ENCODE data around the gene LEPR.

The LEPR gene

DNA sequence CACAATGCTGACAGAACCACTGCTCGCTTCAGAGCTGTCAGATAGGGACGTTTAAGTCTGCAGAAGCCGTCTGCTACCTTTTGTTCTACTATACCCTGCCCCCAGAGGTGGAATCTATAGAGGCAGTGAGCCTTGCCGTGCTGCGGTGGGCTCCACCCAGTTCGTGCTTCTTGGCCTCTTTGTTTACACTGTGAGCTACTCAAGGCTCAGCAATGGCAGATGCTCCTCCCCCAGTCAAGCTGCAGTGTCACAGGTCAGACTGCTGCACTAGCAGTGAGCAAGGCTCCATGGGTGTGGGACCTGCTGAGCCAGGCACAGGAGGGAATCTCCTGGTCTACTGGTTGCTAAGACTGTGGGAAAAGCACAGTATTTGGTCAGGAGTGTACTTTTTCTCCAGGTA lies 47.1 kb downstream of the LEPR start:
- DNase-seq = no peak
- H3K27me3 Mint-ChIP-seq = no peaks in the 10 kb centered on the region
- H3K4me3 Mint-ChIP-seq = no peak overlapping the region
- H3K9me3 Mint-ChIP-seq = peaks cover 2% of the 10 kb centered on the region
- H3K4me1 Mint-ChIP-seq = no peaks in the 10 kb centered on the region
- CTCF ChIA-PET = interaction anchor here (1.2 kb wide), 1 partner anchor 231 kb away, joined by 4 read pairs; no protein-coding TSS in a partner anchor
- H3K36me3 Mint-ChIP-seq = no peaks in the 10 kb centered on the region
- no peak overlapping the region for H3K27ac Mint-ChIP-seq

- CTCF ChIA-PET = interaction anchor here (0.9 to 1.1 kb wide), 2 partner anchors 10 to 11 kb away, joined by 3 to 6 read pairs; no protein-coding TSS in a partner anchor
- DNase-seq = no peak
- Mint-ChIP-seq H3K36me3 (no peaks in the 10 kb centered on the region), H3K9me3 (peaks cover 2% of the 10 kb centered on the region), H3K4me1 (no peaks in the 10 kb centered on the region), H3K4me3 (no peak overlapping the region), H3K27ac (no peak overlapping the region), H3K27me3 (no peaks in the 10 kb centered on the region)
These were observed 48.8 kb downstream of the LEPR start for GRCh38 chr1:65469126-65469888.

- DNase-seq = no peak
- CTCF ChIA-PET = no interaction called here
- H3K9me3 Mint-ChIP-seq = peaks cover 1% of the 10 kb centered on the region
These were observed 49.4 kb downstream of the LEPR start for GRCh38 chr1:65469889-65470340.

More at GRCh38 chr1:65469889-65470340, 49.4 kb downstream of the LEPR start:
- Mint-ChIP-seq H3K27ac (no peak overlapping the region), H3K27me3 (no peaks in the 10 kb centered on the region), H3K4me1 (no peaks in the 10 kb centered on the region), H3K4me3 (no peak overlapping the region), H3K36me3 (no peaks in the 10 kb centered on the region)

All from activated naive CD4-positive, alpha-beta T cell treated with anti-CD3 and anti-CD28 coated beads, Interleukin-2, amount 10 ng/mL, durations not matched to agents 7 days and 5 days (primary cell).